ENCODE data around the gene NEK9. TPM values are rescaled to one million over a fixed set of nuclear protein-coding genes. Genes with fewer than 3 reads are reported as not detected.
A peak's percentile ranks its signal among the peaks of the same experiment; 100 is the strongest.

The NEK9 gene
- total RNA-seq, 1 experiment from 2014 or later, result 29.6 TPM

DNA sequence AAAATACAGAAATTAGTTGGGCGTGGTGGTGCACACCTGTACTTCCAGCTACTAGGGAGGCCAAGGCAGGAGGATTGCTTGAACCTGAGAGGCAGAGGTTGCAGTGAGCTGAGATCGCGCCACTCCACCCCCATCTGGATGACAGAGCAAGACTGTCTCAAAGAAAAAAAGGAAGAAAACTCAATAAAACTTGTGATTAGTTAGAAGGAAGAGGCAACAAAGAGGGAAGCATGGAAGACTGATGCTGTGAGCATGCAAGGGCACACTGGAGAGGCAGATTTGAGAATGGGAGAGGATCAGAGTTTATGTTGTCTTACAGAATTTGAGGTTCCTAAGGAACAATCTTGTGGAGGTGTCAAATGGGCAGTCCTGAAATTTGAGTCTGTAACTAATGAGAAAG is 60.2 kb downstream of the NEK9 start:
- Histone ChIP-seq H3K36me3 (ENCODE audit: low read depth, low read length) (no peaks in the 10 kb centered on the region), H3K79me2 (ENCODE audit: low read length) (peaks cover 24% of the 10 kb centered on the region), H3K4me2 (ENCODE audit: low read length) (no peak overlapping the region), H3K9ac (ENCODE audit: low read length) (no peak overlapping the region), H3K27me3 (ENCODE audit: low read length) (no peaks in the 10 kb centered on the region), H3K27ac (ENCODE audit: low read length) (no peak overlapping the region), H3F3A (ENCODE audit: low read length, unreplicated experiment) (no peaks in the 10 kb centered on the region), H3K9me2 (replicated peaks; ENCODE audit: low read length) (no peaks in the 10 kb centered on the region), H3K4me1 (ENCODE audit: insufficient read depth, low read length) (peaks cover 26% of the 10 kb centered on the region), H3K4me3 (ENCODE audit: low read length) (no peak overlapping the region), H2AFZ (ENCODE audit: low read length) (no peak overlapping the region), H4K20me1 (ENCODE audit: low read length) (no peaks in the 10 kb centered on the region), H3K9me3 (ENCODE audit: low read length) (no peaks in the 10 kb centered on the region)
- BruUV-seq (replicated peaks), result no TSS peak
- no peak for ATAC-seq
- intact Hi-C loops (cut with micrococcal nuclease), result no loop called here
- POLR2A ChIA-PET (ENCODE audit: unreplicated experiment), result interaction anchor here (0.7 kb wide), 1 partner anchor 20 kb away, joined by 6 read pairs; no protein-coding TSS in a partner anchor
- DNase-seq, result no peak
- TF ChIP-seq EZH2phosphoT487 (IDR thresholded peaks at IDR 0.05; ENCODE audit: borderline replicate concordance, low read length), result no peak
- TF ChIP-seq, protein P1, sequence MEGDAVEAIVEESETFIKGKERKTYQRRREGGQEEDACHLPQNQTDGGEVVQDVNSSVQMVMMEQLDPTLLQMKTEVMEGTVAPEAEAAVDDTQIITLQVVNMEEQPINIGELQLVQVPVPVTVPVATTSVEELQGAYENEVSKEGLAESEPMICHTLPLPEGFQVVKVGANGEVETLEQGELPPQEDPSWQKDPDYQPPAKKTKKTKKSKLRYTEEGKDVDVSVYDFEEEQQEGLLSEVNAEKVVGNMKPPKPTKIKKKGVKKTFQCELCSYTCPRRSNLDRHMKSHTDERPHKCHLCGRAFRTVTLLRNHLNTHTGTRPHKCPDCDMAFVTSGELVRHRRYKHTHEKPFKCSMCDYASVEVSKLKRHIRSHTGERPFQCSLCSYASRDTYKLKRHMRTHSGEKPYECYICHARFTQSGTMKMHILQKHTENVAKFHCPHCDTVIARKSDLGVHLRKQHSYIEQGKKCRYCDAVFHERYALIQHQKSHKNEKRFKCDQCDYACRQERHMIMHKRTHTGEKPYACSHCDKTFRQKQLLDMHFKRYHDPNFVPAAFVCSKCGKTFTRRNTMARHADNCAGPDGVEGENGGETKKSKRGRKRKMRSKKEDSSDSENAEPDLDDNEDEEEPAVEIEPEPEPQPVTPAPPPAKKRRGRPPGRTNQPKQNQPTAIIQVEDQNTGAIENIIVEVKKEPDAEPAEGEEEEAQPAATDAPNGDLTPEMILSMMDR (conservative IDR thresholded peaks at IDR 0.05; ENCODE audit: low read depth, low read length), result no peak
- TF ChIP-seq EZH2 (IDR thresholded peaks at IDR 0.05; ENCODE audit: low read length, unreplicated experiment), result no peak
- CTCF ChIA-PET, result no interaction called here

DNA sequence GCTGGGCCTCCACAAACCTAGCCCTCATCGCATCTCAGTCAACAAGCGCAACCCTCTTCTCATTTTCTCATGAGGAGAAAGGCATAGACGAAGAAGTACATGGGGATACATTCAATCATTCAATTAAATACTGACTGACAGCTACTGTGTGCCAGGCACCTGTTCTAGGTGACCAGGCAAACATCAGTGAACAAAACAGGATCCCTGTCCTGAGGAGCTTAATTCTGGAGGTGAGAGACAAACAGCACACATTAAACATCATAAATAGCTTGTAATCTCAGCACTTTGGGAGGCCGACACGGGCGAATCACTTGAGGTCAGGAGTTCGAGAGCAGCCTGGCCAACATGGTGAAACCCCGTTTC is 62.7 kb downstream of the NEK9 start:
- no peaks in the 10 kb centered on the region for H3K9me2 ChIP-seq (replicated peaks; ENCODE audit: low read length)
- no peaks in the 10 kb centered on the region for H3K9me3 ChIP-seq (ENCODE audit: low read length)
- peak overlapping the region; percentile 87; the same call in 1 of the 2 replicates for H3K9ac ChIP-seq (ENCODE audit: low read length)
- BruUV-seq (replicated peaks), result no TSS peak
- ChIA-PET CTCF (interaction anchor here (0.7 kb wide), 1 partner anchor 108 kb away, joined by 3 read pairs; no protein-coding TSS in a partner anchor), POLR2A (ENCODE audit: unreplicated experiment) (interaction anchor here (0.7 kb wide), 1 partner anchor 487 kb away, joined by 4 read pairs; no protein-coding TSS in a partner anchor)
- H3K4me3 ChIP-seq (ENCODE audit: low read length), result peak overlapping the region; percentile 78
- H3K4me2 ChIP-seq (ENCODE audit: low read length), result peak overlapping the region; percentile 93
- H3F3A ChIP-seq (ENCODE audit: low read length, unreplicated experiment), result no peaks in the 10 kb centered on the region
- no peaks in the 10 kb centered on the region for H4K20me1 ChIP-seq (ENCODE audit: low read length)
- H3K79me2 ChIP-seq (ENCODE audit: low read length), result peaks cover 31% of the 10 kb centered on the region
- no peak for DNase-seq
- H3K27ac ChIP-seq (ENCODE audit: low read length), result no peak overlapping the region
- intact Hi-C loops (cut with micrococcal nuclease), result loop anchor here (5.0 kb wide), 2 partner anchors 62 to 77 kb away; partner anchors contain the start of gene EIF2B2
- no peaks in the 10 kb centered on the region for H3K27me3 ChIP-seq (ENCODE audit: low read length)
- peaks cover 13% of the 10 kb centered on the region for H3K36me3 ChIP-seq (ENCODE audit: low read depth, low read length)
- TF ChIP-seq EZH2 (IDR thresholded peaks at IDR 0.05; ENCODE audit: low read length, unreplicated experiment) (no peak), EZH2phosphoT487 (IDR thresholded peaks at IDR 0.05; ENCODE audit: borderline replicate concordance, low read length) (no peak)
- TF ChIP-seq, protein P1 (conservative IDR thresholded peaks at IDR 0.05; ENCODE audit: low read depth, low read length), result no peak
- H2AFZ ChIP-seq (ENCODE audit: low read length), result peak overlapping the region; percentile 88
- ATAC-seq, result peak; percentile 2; the same call in 1 of the 2 replicates
- peaks cover 20% of the 10 kb centered on the region for H3K4me1 ChIP-seq (ENCODE audit: insufficient read depth, low read length)

DNA sequence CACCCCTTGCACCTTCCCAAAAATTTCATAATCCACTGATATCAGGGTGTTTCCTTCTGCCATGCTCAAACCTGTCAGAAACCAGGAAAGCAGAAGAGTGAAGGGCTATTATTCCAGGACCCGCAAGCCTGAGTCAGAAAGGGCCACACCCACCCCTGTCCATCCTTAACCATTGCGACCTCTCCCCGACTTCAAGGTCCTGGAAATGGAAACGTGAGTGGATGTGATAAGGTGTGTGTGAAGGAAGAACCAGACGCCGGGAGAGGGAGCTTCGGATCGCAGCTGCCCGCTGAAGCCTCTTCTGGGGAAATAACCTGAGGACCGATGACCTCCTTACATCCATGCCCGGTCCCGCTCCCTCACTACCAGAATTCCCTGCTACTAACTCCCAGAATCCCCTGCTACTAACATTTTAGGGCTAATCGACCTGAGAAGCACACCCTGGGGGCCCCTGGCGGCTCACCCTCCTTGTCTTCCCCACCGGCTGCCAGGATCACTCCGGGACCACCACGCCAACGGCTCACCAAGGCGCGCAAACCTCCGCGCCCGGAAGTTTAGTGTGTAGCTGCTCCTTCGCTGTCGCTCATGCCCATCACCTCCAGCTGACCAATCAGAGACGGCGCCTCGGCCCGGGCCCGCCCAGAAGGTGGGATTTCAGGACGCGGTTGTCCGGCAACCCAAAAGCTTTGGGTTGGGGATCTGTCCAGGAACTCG is 63.2 kb downstream of the NEK9 start, which contains the start of gene ACYP1:
Gene ACYP1 (minus strand): TSS at position 534 of the 714 bp plus-strand sequence. CDS start 471 bp downstream, at position 63.
- ChIA-PET POLR2A (ENCODE audit: unreplicated experiment) (interaction anchor here (0.7 kb wide), 1 partner anchor 486 kb away, joined by 4 read pairs; no protein-coding TSS in a partner anchor), CTCF (interaction anchor here (0.7 kb wide), 2 partner anchors 29 to 107 kb away, joined by 3 to 4 read pairs; no protein-coding TSS in a partner anchor)
- ATAC-seq (peak; percentile 95), DNase-seq (peak; percentile 93)
- peak within 1 kb of the TSS; percentile 87 for H3K9ac ChIP-seq (ENCODE audit: low read length)
- no peaks in the 10 kb centered on the region for H3F3A ChIP-seq (ENCODE audit: low read length, unreplicated experiment)
- BruUV-seq (replicated peaks), result TSS peak; percentile 38
- peak within 1 kb of the TSS; percentile 78 for H3K4me3 ChIP-seq (ENCODE audit: low read length)
- H3K27me3 ChIP-seq (ENCODE audit: low read length), result no peaks in the 10 kb centered on the region
- intact Hi-C loops (cut with micrococcal nuclease), result loop anchor here (5.0 kb wide), 2 partner anchors 61 to 76 kb away; partner anchors contain the start of gene EIF2B2
- peak within 1 kb of the TSS; percentile 93 for H3K4me2 ChIP-seq (ENCODE audit: low read length)
- no peaks in the 10 kb centered on the region for H3K9me3 ChIP-seq (ENCODE audit: low read length)
- peaks cover 13% of the 10 kb centered on the region for H3K36me3 ChIP-seq (ENCODE audit: low read depth, low read length)
- TF ChIP-seq, protein P1 (conservative IDR thresholded peaks at IDR 0.05; ENCODE audit: low read depth, low read length), result peak; percentile 17; the same call in 1 of the 2 replicates
- TF ChIP-seq EZH2phosphoT487 (IDR thresholded peaks at IDR 0.05; ENCODE audit: borderline replicate concordance, low read length), result no peak
- peaks cover 15% of the 10 kb centered on the region for H3K4me1 ChIP-seq (ENCODE audit: insufficient read depth, low read length)
- H4K20me1 ChIP-seq (ENCODE audit: low read length), result no peaks in the 10 kb centered on the region
- H3K9me2 ChIP-seq (replicated peaks; ENCODE audit: low read length), result no peaks in the 10 kb centered on the region
- peak within 1 kb of the TSS; percentile 88 for H2AFZ ChIP-seq (ENCODE audit: low read length)
- H3K27ac ChIP-seq (ENCODE audit: low read length), result peak within 1 kb of the TSS; percentile 59
- H3K79me2 ChIP-seq (ENCODE audit: low read length), result peaks cover 31% of the 10 kb centered on the region
